Cardiac muscle cell (in vitro differentiated cells and primary cell): ENCODE measurements around the gene FITM2. TPM values are rescaled to one million over a fixed set of nuclear protein-coding genes. Genes with fewer than 3 reads are reported as not detected.
A peak's percentile ranks its signal among the peaks of the same experiment; 100 is the strongest.

ENCODE experiments used
- DNase-seq, 2 donors: peaks; one replicate each; pipeline versions ENCODE4 v3.0.0 to v3.0.0-alpha.2; 2010 to 2017; ENCODE audit warnings: low read depth in 1 of 2, low spot score in 1 of 2
- H3K27ac ChIP-seq: fragments of 200-600 bp; sonication (generic); 2 replicates; pipeline ENCODE4 v1.5.1; 2016
- H3K27me3 ChIP-seq: fragments of 200-600 bp; sonication (generic); 2 replicates; pipeline ENCODE4 v1.6.0; 2016; ENCODE audit warnings: control low read depth
- H3K36me3 ChIP-seq: fragments of 200-600 bp; sonication (generic); 2 replicates; pipeline ENCODE4 v1.5.1; 2016; ENCODE audit warnings: control low read depth
- H3K4me1 ChIP-seq: fragments of 200-600 bp; sonication (generic); 2 replicates; pipeline ENCODE4 v1.8.1; 2017; ENCODE audit warnings: low read depth, mild to moderate bottlenecking, mixed run types
- H3K4me3 ChIP-seq: fragments of 200-600 bp; sonication (generic); 2 replicates; pipeline ENCODE4 v1.5.1; 2016; ENCODE audit warnings: mild to moderate bottlenecking
- H3K9me3 ChIP-seq: fragments of 200-600 bp; sonication (generic); 2 replicates; pipeline ENCODE4 v1.5.1; 2017; ENCODE audit warnings: low read depth, mild to moderate bottlenecking, control low read depth
- polyA plus RNA-seq: library from polyadenylated mRNA; unstranded; fragments of >200 nt; fragmentation: Nextera tagmentation; extraction: Ambion mirVana; gene quantifications from 2 replicates; pipeline ENCODE4 v1.2.1, GENCODE V29; 2016
- total RNA-seq: library from RNA; depleted of rRNA; stranded (reverse); fragments of >200 nt; gene quantifications from 2 replicates; pipeline ENCODE4 v1.2.3, GENCODE V29; 2016
- TF ChIP-seq, protein P1 (sequence below): IDR thresholded peaks from 2 replicates; pipeline ENCODE4 v1.5.1; 2012; ENCODE audit warnings: low read depth, mild to moderate bottlenecking, low read length

The FITM2 gene, protein sequence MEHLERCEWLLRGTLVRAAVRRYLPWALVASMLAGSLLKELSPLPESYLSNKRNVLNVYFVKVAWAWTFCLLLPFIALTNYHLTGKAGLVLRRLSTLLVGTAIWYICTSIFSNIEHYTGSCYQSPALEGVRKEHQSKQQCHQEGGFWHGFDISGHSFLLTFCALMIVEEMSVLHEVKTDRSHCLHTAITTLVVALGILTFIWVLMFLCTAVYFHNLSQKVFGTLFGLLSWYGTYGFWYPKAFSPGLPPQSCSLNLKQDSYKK
- 11.9 and 15.2 TPM in 2 replicates for total RNA-seq
- polyA plus RNA-seq, result 11.6 and 12.9 TPM in 2 replicates

DNA sequence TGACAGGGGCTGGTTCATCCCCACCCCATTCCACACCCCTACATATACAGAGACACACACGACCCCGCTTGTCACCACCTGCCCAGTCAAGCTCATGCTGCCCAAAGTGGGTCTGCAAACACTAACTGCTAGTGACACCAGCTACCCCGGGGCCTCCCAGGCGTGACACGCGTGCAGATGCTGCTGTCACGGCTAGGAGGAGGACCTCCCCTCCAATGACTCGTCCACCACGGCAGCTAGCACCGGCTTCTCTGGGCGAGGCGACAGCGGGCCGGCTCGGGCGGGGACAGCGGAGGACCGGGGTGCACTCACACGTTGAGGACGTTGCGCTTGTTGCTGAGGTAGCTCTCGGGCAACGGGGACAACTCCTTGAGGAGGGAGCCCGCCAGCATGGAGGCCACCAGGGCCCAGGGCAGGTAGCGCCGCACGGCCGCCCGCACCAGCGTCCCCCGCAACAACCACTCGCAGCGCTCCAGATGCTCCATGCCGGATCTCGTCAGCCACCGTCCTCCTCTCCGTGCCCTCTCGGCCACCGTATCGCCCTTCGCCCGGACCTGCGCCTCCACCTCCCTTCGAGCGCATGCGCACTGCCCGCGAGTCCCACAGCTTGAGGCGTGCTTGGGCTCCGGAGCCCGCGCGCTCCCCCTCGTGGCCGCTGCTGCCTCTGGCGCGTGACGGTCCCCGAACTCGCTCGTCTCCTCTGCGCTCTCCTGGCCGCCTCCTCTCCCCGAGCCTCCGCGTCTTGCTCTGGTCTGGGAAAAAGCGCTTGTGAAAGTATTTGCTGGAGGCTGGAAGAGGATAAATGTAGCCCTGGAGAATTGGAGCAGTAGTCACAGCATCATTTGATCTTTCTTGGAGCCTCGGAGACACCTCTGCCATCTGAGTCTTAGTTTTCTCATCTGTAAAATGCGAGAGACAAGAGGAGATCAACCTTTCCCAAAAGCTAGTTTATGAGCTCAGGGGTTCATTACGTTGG, at the start of gene FITM2:
TSS of gene FITM2 (minus strand) at position 539 of the 976 bp plus-strand sequence. CDS start at position 485, 54 bp downstream.
- peak within 1 kb of the TSS; percentile 60 for H3K4me3 ChIP-seq
- H3K36me3 ChIP-seq, result no peaks in the 10 kb centered on the region
- H3K9me3 ChIP-seq, result no peaks in the 10 kb centered on the region
- H3K4me1 ChIP-seq, result peaks cover 7% of the 10 kb centered on the region
- DNase-seq, result peak; percentile 98
- peak within 1 kb of the TSS; percentile 85 for H3K27ac ChIP-seq
- TF ChIP-seq, protein P1, sequence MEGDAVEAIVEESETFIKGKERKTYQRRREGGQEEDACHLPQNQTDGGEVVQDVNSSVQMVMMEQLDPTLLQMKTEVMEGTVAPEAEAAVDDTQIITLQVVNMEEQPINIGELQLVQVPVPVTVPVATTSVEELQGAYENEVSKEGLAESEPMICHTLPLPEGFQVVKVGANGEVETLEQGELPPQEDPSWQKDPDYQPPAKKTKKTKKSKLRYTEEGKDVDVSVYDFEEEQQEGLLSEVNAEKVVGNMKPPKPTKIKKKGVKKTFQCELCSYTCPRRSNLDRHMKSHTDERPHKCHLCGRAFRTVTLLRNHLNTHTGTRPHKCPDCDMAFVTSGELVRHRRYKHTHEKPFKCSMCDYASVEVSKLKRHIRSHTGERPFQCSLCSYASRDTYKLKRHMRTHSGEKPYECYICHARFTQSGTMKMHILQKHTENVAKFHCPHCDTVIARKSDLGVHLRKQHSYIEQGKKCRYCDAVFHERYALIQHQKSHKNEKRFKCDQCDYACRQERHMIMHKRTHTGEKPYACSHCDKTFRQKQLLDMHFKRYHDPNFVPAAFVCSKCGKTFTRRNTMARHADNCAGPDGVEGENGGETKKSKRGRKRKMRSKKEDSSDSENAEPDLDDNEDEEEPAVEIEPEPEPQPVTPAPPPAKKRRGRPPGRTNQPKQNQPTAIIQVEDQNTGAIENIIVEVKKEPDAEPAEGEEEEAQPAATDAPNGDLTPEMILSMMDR, result peak; percentile 93
- H3K27me3 ChIP-seq, result no peaks in the 10 kb centered on the region

DNA sequence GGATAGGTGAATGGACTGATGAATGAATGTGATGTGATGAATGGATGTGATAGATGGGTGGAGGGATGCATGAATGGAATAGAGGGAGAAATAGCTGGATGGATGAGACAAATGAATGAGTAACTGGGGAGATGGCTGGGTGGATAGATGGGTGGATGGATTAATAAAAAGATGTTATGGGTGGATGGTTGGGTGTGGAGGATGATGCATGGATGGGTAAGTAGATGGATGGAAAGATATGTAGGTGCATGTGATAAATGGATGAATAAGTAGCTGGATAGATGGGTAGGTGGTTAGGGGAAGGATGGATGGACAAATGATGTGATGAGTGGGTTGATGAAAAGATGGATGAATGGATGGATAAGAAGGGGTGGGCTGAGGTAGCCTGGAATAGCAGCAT, 49.2 kb upstream of the FITM2 start:
- TF ChIP-seq, protein P1, result no peak
- H3K4me3 ChIP-seq, result no peak overlapping the region
- no peaks in the 10 kb centered on the region for H3K27me3 ChIP-seq
- H3K4me1 ChIP-seq, result no peaks in the 10 kb centered on the region
- no peak overlapping the region for H3K27ac ChIP-seq
- no peak for DNase-seq
- H3K36me3 ChIP-seq, result no peaks in the 10 kb centered on the region
- no peaks in the 10 kb centered on the region for H3K9me3 ChIP-seq

DNA sequence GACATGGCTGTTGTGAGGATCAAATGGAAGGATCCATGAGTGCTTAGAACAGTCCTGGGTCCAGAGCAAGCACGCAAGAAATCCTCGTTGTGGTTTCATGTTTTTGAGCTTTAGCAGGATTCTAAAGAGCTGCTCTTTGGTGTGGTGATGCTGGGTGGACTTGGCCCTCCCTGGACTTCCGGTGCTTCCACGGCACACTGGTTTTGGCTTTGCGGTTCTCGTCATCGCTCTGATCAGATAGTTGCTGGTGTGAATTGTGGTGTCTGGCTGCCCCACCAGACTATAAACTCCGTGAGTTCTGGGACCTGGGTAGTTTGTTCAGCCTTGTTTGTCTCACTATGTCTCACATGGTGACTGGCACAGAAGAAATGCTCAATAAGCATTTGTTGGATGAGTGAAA, 47.8 kb upstream of the FITM2 start:
- Histone ChIP-seq H3K27ac (no peak overlapping the region), H3K4me3 (no peak overlapping the region), H3K27me3 (no peaks in the 10 kb centered on the region), H3K9me3 (no peaks in the 10 kb centered on the region), H3K36me3 (no peaks in the 10 kb centered on the region), H3K4me1 (no peaks in the 10 kb centered on the region)
- no peak for DNase-seq
- TF ChIP-seq, protein P1, result no peak

DNA sequence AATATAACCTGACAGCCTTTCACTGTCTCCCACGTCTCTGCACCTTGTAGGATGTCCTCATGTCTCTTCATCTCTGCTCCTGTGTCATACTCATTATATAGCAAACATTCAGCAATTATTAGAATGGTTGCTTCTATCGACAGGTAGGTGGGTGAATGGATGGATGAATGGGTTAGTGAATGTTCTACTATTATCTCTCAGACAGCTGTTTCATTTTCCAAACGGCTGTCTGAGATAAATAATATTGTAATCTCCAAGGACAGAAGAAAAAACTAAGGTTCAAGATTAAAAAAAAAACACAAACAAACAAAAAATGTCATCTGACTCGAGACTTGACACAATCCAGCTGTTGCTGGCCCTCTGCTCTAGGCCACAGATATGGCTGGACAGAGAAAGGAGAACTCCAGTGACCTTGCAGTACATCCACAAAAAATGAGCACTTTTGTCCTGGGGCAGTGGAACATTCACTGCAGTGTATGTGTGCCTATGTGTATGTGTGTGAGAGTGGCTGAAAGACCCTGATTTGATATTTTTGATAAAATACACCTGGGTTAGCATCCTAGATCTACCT, 46.6 kb upstream of the FITM2 start:
- Histone ChIP-seq H3K4me3 (no peak overlapping the region), H3K27me3 (no peaks in the 10 kb centered on the region), H3K36me3 (no peaks in the 10 kb centered on the region), H3K4me1 (no peaks in the 10 kb centered on the region), H3K27ac (no peak overlapping the region), H3K9me3 (no peaks in the 10 kb centered on the region)
- TF ChIP-seq, protein P1, result no peak
- DNase-seq, result peak in 1 of 2 donors; percentile 25

DNA sequence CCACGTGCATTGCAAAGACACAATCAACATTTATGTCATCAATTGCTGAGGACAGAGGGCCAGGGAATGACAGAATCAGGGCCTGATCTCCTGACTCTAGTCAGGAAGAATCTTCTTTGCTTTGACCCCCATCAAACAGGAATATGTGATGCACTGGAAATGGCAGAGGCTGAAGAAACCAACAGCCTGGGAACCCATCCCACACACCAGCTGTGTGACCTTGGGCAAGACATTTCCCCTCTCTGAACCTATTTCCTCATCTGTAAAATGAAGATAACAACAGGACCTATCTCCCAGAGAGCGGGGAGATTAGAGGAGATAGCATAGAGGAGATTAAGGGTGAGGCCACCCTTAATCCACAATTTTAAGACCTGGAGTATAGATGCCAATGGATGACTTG, 46.0 kb upstream of the FITM2 start:
- Histone ChIP-seq H3K27me3 (no peaks in the 10 kb centered on the region), H3K9me3 (no peaks in the 10 kb centered on the region), H3K4me3 (no peak overlapping the region), H3K4me1 (no peaks in the 10 kb centered on the region), H3K27ac (no peak overlapping the region), H3K36me3 (no peaks in the 10 kb centered on the region)
- DNase-seq, result no peak
- TF ChIP-seq, protein P1, result no peak
